HG02763 (cell line): ENCODE results near the gene MT1M.

ENCODE experiments used
- ATAC-seq: cut with Tn5 transposase; IDR thresholded peaks from one replicate; pipeline ENCODE4 v1.9.1; 2021; ENCODE audit warnings: mild to moderate bottlenecking, moderate library complexity; ENCODE audit not compliant: unreplicated experiment

The MT1M gene

DNA sequence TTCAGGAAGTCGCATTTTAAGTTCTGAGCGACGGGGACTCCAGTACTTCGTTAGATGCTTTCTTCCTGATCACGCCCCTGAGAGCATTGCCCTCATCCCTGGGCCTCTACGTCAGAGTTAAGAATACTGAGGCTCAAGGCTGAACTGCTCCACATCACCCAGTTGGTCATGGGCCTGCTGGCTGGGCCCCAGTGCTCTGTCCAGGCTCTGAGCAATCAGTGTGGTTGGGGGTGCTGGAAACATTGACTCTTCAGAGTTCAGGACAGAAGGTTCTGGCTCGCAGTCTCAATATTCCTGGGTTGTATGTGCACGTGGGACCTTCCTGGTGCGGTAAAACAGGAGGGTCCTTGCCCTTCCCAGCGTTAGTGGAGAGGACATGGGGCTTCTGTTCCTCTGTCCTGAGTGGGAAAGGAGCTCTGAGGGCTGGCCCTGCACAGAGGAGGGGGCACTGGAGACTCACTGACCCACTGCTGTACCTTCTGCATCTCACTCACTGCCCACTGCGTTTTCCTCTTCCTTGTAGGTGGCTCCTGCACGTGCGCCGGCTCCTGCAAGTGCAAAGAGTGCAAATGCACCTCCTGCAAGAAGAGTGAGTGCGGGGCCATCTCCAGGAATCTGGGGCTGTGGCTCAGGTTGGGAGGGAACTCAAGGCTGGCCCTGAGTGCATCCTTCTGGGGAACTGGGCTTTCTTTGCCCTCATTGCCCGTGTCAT, 6.4 kb upstream of the MT1M start:
- ATAC-seq = no peak

DNA sequence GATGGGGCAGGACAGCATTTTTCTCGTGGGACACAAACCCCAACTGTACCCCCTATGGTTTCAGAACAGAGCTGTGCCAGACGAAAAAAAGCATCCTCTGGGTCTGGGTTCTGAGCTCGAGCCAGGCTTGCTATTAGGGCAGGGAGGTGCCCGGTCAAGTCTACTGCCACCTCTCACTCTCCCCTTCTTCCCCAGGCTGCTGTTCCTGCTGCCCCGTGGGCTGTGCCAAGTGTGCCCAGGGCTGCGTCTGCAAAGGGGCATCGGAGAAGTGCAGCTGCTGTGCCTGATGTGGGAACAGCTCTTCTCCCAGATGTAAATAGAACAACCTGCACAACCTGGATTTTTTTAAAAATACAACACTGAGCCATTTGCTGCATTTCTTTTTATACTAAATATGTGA, 5.8 kb upstream of the MT1M start:
- ATAC-seq = no peak

DNA sequence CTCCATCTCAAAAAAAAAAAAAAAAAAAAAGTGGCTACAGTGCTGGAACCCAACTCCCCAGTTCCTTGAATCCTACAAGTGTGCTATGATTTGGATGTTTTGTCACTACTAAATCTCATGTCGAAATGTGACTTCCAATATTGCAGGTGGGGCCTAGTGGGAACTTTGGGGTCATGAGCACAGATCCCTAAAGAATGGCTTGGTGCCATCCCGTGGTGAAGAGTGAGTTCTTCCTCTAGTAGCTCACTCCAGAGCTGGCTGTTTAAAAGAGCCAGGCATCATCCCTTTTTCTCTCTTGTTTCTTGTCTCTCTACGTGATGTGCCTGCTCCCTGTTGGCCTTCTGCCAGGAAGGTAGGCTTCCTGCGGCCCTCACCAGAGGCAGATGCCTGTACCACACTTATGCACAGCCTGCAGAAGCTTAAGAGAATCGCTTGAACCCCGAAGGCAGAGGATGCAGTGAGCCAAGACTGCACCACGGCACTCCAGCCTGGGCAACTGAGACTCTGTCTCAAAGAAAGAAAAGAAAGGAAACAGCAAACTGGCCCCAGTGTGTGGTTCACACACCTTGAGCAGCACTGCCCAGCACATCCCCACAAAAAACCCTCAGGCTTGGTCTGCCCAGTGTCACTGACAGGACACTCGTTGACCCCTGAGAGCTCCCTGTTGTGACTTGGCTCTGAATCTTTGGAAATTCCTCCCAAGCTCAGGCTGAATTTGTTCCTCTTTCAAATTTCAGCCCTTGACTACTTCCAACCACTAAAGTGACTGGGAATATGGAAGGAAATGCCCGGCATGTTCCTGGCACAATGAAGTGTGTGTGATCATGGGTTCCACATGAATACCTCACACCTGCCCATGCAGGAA, 3.7 kb upstream of the MT1M start:
- ATAC-seq = no peak

DNA sequence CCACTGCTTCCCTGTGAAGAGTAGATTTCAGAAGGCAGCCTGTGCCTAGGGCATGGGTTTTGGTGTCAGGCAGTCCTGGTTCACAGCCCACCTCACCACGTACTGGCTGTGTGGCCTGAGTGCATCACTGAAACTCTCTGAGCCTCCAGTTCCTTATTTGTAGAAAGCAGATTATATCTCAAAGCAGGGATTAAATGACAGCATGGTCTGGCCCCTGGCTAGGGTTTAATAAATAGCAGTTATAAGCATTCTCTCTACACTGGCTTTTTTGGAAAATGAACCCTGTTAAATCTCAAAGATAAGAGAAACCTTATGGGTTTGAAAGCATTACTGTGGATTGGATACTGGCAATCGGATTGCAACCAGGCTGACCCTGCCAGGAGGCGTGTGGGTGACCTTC, 2.9 kb upstream of the MT1M start:
- ATAC-seq = no peak

DNA sequence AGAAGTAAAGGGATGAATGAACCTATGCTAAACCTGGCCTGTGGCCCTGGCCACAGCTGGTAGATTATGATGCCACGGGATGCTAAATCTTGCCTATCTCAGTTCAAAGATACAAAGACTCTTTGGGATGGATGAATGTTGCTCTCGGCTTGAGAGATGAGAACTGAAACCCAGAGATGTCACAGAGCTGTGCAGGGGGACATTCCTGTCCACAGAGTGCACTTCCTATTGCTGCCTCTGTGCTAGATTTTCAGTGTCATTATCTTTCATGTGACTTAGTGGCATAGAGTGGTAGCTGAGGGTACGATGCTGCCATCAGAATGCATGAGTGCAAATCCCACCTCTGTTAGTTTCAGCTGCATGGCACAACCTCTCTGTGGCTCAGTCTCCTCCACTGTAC, 2.3 kb upstream of the MT1M start:
- peak; percentile 72 for ATAC-seq

DNA sequence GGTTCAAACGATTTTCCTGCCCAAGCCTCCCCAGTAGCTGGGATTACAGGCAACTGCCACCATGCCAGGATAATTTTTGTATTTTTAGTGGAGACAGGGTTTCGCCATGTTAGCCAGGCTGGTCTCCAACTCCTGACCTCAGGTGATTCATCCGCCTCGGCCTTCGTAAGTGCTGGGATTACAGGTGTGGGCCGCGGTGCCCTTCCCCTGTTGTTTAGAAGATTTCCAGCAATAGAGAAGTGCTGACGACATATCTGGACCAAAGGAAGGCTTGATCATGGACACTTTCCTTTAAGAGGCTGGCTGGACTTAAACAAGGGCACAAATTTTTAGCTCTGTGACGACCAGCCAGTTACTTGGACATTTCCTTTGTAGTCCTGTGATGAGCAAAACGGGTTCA, 1.3 kb upstream of the MT1M start:
- ATAC-seq = no peak

DNA sequence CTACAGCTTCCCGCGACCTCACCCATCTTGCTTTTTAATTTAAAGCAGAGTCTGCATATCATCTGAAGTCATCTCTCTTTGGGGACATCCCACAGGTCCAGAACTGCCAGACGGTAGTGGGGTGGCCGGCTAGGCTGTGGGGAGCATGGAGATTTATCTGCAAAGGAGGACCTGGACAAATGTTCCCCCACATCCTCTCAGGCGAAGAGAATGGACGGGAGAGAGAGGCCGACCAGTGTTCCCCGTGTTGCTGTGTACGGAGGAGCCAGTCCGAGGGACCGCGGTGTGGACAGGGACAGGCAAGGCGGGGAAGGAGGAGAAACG, 665 bp upstream of the MT1M start:
- ATAC-seq = no peak

DNA sequence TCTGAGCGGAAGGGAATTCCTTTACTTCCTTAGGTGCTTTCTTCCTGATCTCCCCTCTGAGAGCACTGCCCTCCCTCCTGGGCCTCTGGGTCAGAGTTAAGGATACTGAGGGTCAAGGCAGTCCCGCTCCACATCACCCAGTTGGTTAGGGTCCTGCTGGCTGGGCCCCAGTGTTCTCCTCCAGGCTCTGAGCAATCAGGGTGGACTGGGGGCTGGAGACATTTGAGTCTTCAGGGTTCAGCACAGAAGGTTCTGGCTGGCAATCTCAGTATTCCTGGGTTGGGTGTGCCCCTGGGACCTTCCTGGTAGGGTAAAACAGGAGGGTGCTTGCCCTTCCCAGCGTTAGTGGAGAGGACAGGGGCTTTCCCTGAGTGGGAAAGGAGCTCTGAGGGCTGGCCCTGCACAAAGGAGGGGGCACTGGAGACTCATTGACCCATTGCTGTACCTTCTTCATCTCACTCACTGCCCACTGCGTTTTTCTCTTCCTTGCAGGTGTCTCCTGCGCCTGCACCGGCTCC, 448 bp downstream of the MT1M start:
- ATAC-seq = no peak

DNA sequence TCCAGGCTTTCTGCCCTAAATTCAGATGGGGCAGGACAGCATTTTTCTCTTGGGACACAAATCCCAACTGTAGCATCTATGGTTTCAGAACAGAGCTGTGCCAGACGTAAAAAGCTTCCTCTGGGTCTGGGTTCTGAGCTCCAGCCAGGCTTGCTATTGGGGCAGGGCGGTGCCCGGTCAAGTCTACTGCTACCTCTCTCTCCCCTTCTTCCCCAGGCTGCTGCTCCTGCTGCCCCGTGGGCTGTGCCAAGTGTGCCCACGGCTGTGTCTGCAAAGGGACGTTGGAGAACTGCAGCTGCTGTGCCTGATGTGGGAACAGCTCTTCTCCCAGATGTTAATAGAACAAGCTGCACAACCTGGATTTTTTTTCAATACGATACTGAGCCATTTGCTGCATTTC, 1.1 kb downstream of the MT1M start:
- no peak for ATAC-seq

DNA sequence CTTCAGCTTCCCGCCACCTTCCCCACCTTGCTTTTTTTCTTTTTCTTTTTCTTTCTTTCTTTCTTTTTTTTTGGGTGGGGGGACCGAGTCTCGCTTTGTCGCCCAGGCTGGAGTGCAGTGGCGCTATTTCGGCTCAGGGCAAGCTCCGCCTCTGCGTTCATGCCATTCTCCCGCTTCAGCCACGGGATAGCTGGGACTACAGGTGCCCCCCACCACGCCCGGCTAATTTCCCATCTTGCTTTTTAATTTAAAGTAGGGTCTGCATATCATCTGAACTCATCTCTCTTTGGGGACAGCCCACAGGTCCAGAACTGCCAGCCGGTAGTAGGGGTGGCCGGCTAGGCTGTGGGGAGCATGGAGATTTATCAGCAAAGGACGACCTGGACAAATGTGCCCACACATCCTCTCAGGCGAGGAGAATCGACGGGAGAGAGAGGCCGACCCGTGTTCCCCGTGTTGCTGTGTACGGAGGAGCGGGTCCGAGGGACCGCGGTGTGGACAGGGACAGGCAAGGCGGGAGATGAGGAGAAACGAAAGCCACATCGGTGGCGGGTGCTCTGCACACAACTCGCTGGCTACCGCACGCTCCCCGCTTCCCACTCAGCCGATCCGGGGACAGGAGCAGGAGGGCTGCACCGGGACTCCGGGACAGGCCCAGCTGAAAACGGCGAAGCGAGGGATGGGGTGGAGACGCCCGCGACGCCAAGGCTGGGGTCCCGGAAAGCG, 2.4 kb downstream of the MT1M start:
- no peak for ATAC-seq

DNA sequence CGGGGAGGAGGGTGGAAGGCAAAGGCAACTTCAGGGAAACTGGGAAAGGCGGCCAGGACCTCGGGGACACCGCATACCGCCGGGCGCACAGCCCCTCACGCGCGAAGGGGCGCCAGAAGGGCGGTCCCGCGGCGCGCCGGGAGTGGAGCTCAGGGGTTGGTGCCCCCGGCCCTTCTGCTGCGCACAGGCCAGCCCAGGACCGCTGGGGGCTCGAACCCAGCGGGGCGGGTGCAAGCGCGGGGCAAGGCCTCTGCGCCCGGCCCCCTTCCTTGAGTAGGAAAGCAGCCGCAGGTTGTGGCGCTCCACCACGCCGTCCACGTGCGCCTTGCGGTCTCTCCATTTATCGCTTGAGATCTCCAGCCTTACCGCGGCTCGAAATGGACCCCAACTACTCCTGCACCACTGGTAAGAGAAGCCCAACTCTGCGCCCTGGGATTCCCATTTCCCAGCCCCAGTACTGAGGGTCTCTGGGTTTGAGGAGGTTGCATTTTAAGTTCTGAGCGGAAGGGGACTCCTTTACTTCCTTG, 3.0 kb downstream of the MT1M start:
- no peak for ATAC-seq

DNA sequence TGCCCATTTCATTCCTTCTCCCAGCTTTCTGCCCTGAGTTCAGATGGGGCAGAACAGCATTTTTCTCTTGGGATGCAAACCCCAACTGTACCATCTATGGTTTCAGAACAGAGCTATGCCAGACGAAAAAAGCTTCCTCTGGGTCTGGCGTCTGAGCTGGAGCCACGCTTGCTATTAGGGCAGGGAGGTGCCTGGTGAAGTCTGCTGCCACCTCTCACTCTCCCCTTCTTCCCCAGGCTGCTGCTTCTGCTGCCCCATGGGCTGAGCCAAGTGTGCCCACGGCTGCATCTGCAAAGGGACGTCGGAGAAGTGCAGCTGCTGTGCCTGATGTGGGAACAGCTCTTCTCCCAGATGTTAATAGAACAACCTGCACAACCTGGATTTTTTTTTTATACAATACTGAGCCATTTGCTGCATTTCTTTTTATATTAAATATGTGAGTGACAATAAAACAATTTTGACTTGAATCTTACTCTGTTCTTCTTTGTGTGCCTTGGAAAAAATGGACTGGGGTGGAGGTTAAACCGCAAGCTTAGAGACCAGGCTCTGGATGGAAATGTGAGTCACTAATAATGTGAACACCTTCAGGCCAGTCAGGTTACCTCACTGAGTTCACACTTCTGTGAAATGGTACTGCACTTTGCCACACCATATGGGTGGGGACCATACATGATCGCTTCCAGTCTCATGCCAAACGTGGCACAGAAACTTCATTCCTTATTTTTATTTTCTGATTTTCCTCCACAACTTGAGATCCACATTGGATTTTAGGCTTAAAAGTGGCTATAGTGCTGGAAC, 4.4 kb downstream of the MT1M start:
- ATAC-seq = no peak

DNA sequence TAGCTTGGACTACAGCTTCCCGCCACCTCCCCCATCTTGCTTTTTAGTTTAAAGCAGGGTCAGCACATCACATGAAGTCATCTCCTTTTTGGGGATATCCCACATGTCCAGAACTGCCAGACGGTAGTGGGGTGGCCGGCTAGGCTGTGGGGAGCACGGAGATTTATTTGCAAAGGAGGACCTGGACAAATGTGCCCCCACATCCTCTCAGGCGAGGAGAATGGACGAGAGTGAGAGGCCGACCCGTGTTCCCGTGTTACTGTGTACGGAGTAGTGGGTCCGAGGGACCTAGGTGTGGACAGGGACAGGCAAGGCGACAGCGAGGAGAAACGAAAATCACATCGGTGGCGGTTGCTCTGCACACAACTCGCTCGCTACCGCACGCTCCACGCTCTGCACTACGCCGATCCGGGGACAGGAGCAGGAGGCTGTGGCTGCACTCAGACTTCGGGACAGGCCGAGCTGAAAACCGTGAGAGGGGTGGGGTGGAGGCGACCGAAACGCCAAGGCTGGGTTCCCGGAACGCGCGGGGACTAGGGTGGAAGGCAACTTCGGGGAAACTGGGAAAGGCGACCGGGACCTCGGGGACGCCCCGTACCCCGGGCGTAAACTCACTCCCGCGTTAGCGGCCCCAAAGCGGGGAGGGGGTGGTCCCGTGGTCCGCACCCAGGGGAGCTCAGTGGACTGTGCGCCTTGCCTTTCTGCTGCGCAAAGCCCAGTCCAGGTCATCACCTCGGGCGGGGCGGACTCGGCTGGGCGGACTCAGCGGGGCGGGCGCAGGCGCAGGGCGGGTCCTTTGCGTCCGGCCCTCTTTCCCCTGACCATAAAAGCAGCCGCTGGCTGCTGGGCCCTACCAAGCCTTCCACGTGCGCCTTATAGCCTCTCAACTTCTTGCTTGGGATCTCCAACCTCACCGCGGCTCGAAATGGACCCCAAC, 5.6 kb downstream of the MT1M start, which contains the start of gene MT1A:
Gene MT1A (plus strand): TSS at position 853 of the 937 bp plus-strand sequence. CDS start 73 bp downstream, at position 926.
- no peak for ATAC-seq

DNA sequence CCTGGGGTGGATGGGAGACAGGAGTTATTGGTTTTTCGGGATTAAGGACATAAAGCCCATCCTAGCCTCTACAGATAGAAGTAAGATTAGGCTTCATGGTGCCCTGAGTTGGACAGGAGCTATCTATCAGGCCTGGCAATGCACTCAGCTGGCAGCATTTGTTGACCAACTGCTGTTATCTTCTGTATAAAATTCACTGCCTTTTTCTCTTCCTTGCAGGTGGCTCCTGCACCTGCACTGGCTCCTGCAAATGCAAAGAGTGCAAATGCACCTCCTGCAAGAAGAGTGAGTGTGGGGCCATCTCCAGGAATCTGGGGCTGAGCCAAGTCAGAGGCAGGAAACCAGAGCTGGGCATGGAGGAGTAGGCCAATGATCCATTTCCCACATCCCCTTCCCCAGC, 6.6 kb downstream of the MT1M start:
- ATAC-seq = no peak

DNA sequence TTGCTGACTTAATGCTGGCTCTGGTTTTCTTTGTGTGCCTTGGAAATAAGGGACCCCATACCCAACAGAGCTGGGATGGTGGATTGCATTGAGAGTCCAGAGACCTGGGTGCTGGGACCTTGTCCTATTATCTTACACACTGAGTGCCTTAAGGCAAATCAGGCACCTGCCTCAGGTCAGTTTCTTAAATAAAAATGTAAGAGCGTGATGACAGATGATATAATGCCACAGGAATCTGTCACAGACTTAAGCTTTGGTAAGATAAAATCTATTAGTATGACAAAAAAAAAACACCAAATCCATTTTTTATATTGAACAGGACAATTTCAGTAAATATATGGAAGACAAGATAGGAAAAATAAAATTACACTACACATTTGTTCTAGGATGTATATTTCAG, 7.6 kb downstream of the MT1M start:
- ATAC-seq = no peak

DNA sequence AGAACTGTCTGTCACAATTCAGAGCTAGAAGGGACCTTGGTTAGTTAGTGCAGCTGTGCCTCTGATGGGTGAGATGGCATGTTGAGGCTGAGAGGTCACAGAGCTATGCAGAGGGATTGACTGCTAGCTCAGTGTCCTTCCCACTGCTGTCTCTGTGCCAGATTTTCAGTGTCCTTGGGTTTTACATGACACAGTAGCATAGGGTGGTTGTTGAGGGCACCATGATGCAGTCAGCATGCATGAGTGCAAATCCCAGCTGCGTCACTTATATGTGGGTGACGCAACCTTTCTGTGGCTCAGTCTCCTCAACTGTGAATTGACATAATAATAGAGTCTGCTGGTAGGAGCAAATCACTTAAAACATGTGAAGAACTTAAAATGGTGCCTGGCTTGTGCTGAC, 8.7 kb downstream of the MT1M start:
- ATAC-seq = no peak

DNA sequence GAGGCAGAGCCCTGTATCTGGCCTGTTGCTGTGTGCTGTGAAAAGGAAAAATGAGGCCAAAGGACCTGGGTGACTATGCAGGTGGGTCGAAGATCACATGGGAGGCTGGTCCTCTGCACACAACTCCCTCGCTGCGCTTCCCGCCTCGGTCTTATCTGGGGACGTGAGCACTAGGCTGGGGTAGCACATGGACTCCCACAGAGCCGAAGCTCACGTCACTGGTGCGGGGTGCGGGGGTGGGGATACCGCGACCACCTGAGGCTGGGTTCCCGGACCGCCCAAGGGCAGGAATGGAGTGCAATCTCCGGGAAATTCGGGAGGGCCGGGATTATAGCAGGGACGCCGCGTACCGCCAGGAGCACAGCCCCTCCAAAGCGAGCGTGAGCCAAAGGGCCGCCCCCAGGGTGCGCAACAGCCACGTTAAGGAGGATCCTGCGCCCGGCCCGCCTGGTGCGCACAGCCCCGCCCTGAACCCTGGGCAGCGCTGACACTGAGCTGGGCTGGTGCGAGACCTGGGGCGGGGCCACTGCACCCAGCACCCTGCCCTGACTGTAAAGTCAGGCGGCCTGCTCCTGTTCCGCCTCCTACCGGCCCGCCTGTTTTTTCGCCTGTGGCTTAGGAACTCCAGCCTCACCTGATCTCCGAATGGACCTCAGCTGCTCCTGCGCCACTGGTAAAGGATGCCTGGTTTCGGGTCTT, 10.8 kb downstream of the MT1M start:
- peak; percentile 53 for ATAC-seq

DNA sequence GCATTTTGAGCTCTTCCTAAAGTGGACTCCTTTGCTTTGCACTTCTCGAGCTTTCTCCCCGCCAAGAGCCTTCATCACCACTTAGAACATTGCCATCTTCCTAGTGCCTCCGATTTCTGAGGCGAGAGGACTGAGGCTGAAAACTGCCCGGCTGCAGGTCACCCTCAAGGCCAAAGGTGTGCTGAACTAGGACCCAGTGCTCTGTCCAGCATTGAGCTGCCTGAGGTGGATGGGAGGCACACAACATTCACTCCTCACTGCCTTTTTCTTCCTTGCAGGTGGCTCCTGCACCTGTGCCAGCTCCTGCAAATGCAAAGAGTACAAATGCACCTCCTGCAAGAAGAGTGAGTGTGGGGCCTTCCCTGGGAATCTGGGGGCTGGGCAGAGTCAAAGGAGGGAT, 11.4 kb downstream of the MT1M start:
- no peak for ATAC-seq

DNA sequence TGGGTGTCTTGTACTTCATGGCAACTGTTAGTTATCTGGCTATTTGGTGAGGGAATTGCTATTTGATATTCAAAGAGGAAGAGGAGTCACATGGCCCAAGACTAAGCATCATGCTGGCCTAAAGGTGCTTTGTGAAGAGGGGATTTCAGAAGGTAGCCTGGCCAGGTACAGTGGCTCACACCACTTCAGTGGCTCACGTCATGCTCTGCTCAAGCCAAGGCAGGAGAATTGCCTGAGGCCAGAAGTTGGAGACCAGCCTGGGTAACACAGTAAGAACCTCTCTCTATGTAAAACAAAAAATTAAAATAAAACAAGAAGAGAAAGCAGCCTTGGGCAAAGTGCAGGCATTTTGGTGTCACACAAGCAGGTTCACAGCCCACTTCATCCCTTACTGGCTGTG, 12.9 kb downstream of the MT1M start:
- ATAC-seq = no peak
